Osteocyte (in vitro differentiated cells): ENCODE data around the gene RAD51AP1. TPM values are rescaled to one million over a fixed set of nuclear protein-coding genes. Genes with fewer than 3 reads are reported as not detected.
A peak's percentile ranks its signal among the peaks of the same experiment; 100 is the strongest.

Experiments
- DNase-seq: peaks from one replicate; pipeline ENCODE4 v3.0.0; 2021; ENCODE audit warnings: mixed read lengths; ENCODE audit not compliant: unreplicated experiment; ENCODE audit errors: extremely low spot score
- H3K27ac Mint-ChIP-seq: one replicate; pipeline ENCODE4 v1.8.0; 2021; ENCODE audit warnings: mild to moderate bottlenecking, mixed read lengths; ENCODE audit not compliant: unreplicated experiment
- H3K27me3 Mint-ChIP-seq: one replicate; pipeline ENCODE4 v1.8.0; 2021; ENCODE audit warnings: mixed read lengths; ENCODE audit not compliant: unreplicated experiment
- H3K36me3 Mint-ChIP-seq: one replicate; pipeline ENCODE4 v1.8.0; 2021; ENCODE audit warnings: mixed read lengths; ENCODE audit not compliant: unreplicated experiment
- H3K4me1 Mint-ChIP-seq: one replicate; pipeline ENCODE4 v1.8.0; 2021; ENCODE audit warnings: mixed read lengths; ENCODE audit not compliant: unreplicated experiment
- H3K4me3 Mint-ChIP-seq: one replicate; pipeline ENCODE4 v1.8.0; 2021; ENCODE audit warnings: mild to moderate bottlenecking, moderate library complexity, mixed read lengths; ENCODE audit not compliant: unreplicated experiment
- H3K9me3 Mint-ChIP-seq: one replicate; pipeline ENCODE4 v1.8.0; 2021; ENCODE audit warnings: mixed read lengths; ENCODE audit not compliant: unreplicated experiment
- total RNA-seq: library from RNA; stranded (reverse); gene quantifications from 2 replicates; pipeline ENCODE4 v1.2.1, GENCODE V29; 2021
- TF ChIP-seq, protein P1 (sequence below): fragments of 200-600 bp; sonication (generic); IDR thresholded peaks from 2 replicates; pipeline ENCODE4 v1.5.0; 2021; ENCODE audit warnings: antibody characterized with exemption, mild to moderate bottlenecking, moderate library complexity

Gene RAD51AP1
- total RNA-seq, 1 donor from 2014 or later: 4.4 TPM

DNA sequence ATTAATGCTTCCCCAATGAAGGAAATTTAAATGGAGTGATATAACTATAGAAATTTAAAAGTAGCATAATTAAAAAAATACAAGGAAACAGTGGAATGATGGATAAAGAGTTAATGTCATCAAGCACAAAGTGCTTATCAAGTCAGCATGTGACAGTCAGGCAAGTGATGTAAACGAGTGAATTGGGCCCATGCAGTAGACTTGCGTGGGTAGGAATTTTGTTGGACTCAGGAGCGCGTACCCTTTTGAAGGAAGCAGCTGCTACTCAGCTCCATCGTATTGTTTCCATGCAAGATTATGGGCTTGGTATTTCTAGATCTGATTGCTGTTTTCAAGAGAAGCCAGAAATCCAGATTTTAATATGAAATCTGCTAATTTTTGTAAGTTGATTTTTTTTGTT, 18.9 kb downstream of the RAD51AP1 start:
- H3K9me3 Mint-ChIP-seq: no peaks in the 10 kb centered on the region
- no peak overlapping the region for H3K4me3 Mint-ChIP-seq
- peaks cover 11% of the 10 kb centered on the region for H3K4me1 Mint-ChIP-seq
- H3K36me3 Mint-ChIP-seq: peaks cover 1% of the 10 kb centered on the region
- TF ChIP-seq, protein P1, sequence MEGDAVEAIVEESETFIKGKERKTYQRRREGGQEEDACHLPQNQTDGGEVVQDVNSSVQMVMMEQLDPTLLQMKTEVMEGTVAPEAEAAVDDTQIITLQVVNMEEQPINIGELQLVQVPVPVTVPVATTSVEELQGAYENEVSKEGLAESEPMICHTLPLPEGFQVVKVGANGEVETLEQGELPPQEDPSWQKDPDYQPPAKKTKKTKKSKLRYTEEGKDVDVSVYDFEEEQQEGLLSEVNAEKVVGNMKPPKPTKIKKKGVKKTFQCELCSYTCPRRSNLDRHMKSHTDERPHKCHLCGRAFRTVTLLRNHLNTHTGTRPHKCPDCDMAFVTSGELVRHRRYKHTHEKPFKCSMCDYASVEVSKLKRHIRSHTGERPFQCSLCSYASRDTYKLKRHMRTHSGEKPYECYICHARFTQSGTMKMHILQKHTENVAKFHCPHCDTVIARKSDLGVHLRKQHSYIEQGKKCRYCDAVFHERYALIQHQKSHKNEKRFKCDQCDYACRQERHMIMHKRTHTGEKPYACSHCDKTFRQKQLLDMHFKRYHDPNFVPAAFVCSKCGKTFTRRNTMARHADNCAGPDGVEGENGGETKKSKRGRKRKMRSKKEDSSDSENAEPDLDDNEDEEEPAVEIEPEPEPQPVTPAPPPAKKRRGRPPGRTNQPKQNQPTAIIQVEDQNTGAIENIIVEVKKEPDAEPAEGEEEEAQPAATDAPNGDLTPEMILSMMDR: no peak
- H3K27me3 Mint-ChIP-seq: no peaks in the 10 kb centered on the region
- H3K27ac Mint-ChIP-seq: no peak overlapping the region
- no peak for DNase-seq

DNA sequence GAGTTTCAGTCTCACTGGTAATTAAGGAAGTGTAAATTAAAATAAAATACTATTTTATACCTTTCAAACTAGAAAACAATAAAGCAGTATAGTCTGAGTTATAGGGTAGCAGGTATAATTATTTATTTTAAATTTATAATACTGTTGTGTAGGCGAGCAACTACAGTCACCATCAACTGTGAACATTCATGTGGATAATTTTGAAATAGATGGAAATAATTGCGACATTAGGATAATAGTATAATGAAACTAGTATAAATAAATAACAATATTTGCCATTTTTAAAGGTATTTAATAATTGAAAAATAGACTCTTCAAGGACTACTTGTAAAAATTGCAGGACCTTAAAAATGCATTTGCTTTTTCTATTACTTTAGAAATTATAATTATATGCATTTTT, 19.5 kb downstream of the RAD51AP1 start:
- H3K4me3 Mint-ChIP-seq: no peak overlapping the region
- H3K9me3 Mint-ChIP-seq: no peaks in the 10 kb centered on the region
- TF ChIP-seq, protein P1: no peak
- H3K27ac Mint-ChIP-seq: no peak overlapping the region
- peaks cover 11% of the 10 kb centered on the region for H3K4me1 Mint-ChIP-seq
- H3K27me3 Mint-ChIP-seq: no peaks in the 10 kb centered on the region
- no peak for DNase-seq
- peaks cover 1% of the 10 kb centered on the region for H3K36me3 Mint-ChIP-seq

DNA sequence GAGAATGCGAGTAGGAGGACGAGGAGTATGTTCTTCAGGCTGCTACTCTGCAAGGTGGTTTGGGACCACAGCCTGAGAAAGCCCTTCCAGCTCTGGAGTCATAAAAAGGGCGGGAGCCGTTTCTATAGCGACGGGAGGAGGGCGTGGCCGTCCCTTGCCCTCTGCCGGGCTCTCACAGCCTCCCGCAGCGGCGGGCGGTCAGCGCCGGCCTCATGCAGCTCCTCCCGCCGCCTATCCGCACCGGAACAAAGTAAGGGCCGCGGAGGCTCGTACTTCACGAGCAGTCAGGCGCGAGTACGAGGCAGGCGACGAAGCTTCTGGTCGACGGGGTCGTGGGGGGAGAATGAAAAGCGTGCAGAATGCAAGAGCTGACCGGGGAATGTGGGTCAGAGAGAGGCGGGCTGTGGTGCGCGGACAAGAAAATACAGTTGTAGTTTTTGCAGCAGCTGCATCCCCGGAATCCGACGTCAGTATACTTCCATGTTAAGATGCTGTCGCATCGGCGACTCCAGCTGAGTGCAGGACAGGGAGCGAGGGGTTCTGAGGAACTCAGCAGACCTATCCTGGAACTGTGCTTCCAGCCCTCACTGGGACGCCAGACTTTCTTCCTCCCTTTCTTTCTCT, 23.5 kb downstream of the RAD51AP1 start, which contains the start of gene DYRK4:
TSS of gene DYRK4 (plus strand) at position 175 of the 624 bp plus-strand sequence. CDS start at position 213, 38 bp downstream.
- Mint-ChIP-seq H3K27me3 (no peaks in the 10 kb centered on the region), H3K4me3 (peak within 1 kb of the TSS; percentile 79), H3K4me1 (peaks cover 11% of the 10 kb centered on the region), H3K36me3 (no peaks in the 10 kb centered on the region), H3K27ac (peak within 1 kb of the TSS; percentile 82), H3K9me3 (no peaks in the 10 kb centered on the region)
- TF ChIP-seq, protein P1: no peak
- peak; percentile 91 for DNase-seq

DNA sequence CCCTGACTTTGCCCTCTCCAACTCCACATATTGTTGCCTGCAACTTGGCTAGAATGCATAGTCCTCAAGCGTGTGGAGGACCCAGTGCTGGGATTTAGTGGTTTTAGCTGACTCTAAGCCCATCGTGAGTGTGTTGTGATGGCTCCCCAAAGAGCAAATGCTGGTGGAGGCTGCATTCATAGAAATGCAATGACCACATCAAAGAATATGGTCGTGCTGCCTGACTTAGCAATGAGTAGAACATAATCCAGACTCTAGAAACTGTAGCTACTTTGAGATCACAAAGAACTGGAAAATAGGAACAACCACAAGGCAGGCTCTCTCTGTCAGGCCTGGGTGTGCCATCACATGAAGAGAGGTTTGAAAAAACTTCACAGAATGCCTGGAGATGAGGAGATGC, 24.6 kb downstream of the RAD51AP1 start:
- no peak overlapping the region for H3K27ac Mint-ChIP-seq
- no peak for DNase-seq
- no peaks in the 10 kb centered on the region for H3K36me3 Mint-ChIP-seq
- H3K4me1 Mint-ChIP-seq: peaks cover 11% of the 10 kb centered on the region
- H3K4me3 Mint-ChIP-seq: no peak overlapping the region
- H3K9me3 Mint-ChIP-seq: no peaks in the 10 kb centered on the region
- TF ChIP-seq, protein P1: no peak
- H3K27me3 Mint-ChIP-seq: no peaks in the 10 kb centered on the region

DNA sequence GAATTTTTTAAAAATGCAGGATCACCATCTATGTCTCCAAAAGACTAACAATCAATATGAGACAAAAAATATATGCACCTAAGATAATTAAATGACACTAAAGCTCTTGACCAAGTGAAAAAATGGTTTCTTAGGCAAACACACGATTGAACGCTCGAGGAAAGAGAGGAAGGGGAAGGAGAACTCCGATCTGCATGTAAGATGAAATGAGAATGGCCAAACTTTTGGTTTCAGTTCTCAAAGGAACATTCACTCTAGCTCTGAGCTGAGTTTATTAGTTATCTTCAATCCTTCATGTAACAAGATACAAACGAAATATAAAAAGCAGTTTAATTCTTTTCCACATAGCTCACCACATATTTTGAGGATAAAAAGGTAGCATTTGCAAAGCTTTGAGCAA, 26.1 kb downstream of the RAD51AP1 start:
- DNase-seq: no peak
- TF ChIP-seq, protein P1: no peak
- no peaks in the 10 kb centered on the region for H3K27me3 Mint-ChIP-seq
- no peaks in the 10 kb centered on the region for H3K36me3 Mint-ChIP-seq
- H3K4me1 Mint-ChIP-seq: peaks cover 11% of the 10 kb centered on the region
- H3K27ac Mint-ChIP-seq: no peak overlapping the region
- no peak overlapping the region for H3K4me3 Mint-ChIP-seq
- H3K9me3 Mint-ChIP-seq: no peaks in the 10 kb centered on the region
